ENCODE measurements around the gene DRICH1. TPM values are rescaled to one million over a fixed set of nuclear protein-coding genes. Genes with fewer than 3 reads are reported as not detected.
"Not testable (repeated sequence)": the region's sequence is repeated elsewhere in the genome, so short reads cannot be mapped to it uniquely, and the experiment has no call there.

Gene DRICH1
- total and polyA plus RNA-seq, 5 donors, result 0.09 to 0.37 TPM; not detected in 3

DNA sequence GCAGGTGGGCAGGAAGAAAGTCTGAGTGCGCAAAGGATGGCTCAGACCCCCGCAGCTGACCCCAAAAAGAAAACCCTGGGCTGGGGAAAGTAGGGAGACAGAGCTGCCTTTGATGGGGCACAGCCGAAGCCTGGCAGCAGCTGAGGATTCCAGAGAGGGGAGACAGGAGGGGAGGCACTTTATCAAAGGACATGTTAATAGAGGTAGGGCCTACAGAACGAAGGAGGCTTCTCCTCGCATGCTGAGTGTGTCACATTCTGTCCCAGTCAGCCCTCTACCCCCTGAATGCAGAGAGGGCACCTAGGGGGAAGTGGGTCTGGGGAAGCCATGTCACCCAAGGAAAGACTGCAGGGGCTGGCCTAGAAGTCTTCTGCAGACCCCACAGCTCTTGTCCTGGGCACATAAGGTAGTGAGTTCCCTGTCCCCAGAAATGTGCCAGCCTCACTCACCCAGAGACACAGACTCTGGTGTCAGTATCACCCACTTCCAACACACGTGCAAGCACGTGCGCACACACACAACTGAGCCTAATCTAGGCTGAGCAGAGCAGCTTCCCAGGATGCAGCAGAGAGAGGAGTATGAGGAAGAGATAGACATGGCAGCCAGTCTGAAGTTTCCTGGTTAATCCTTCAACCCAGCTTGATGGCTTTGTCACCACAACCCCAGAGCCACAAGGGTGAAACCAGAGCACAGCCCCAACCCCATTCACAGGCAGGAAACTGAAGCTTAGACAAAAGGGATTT, 40.4 kb upstream of the DRICH1 start:
- H3K4me3 ChIP-seq (ENCODE audit: low read length); H3K27me3 ChIP-seq (ENCODE audit: control insufficient read depth, insufficient read depth); H3K27ac ChIP-seq (ENCODE audit: low read length); H3K4me1 ChIP-seq (ENCODE audit: control insufficient read depth, insufficient read depth, low read length); ATAC-seq; DNase-seq; intact Hi-C loops (cut with DNase I); H3K9me3 ChIP-seq (ENCODE audit: control insufficient read depth, low read length): not testable (repeated sequence)
- WGBS, result 91% methylated on average over 8 of the region's 8 CpGs

DNA sequence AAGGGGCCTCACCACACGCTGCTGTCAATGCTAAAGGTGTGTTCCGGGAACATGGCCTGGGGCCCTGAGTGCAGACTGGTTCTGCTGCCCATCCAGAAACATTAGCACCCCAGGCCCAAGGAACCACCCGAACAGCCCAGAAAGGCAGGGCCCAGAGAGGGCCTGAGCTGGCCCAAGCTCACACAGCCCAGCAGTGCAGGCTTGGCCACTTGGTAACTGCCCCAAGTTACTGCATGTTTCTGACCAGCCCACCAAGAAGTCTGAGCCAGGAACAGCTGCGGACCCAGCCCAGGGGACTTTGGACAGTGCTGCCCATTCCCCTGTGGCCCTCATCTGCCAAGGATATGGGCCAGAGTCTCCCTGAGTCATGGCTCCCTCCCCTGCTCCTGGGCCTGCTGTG, 39.3 kb upstream of the DRICH1 start:
- 63% methylated on average over 2 of the region's 4 CpGs for WGBS
- H3K27me3 ChIP-seq (ENCODE audit: control insufficient read depth, insufficient read depth); H3K27ac ChIP-seq (ENCODE audit: low read length); H3K4me1 ChIP-seq (ENCODE audit: control insufficient read depth, insufficient read depth, low read length); H3K4me3 ChIP-seq (ENCODE audit: low read length); DNase-seq; H3K9me3 ChIP-seq (ENCODE audit: control insufficient read depth, low read length); intact Hi-C loops (cut with DNase I): not testable (repeated sequence)
- peak; percentile 32 to 45 for ATAC-seq

DNA sequence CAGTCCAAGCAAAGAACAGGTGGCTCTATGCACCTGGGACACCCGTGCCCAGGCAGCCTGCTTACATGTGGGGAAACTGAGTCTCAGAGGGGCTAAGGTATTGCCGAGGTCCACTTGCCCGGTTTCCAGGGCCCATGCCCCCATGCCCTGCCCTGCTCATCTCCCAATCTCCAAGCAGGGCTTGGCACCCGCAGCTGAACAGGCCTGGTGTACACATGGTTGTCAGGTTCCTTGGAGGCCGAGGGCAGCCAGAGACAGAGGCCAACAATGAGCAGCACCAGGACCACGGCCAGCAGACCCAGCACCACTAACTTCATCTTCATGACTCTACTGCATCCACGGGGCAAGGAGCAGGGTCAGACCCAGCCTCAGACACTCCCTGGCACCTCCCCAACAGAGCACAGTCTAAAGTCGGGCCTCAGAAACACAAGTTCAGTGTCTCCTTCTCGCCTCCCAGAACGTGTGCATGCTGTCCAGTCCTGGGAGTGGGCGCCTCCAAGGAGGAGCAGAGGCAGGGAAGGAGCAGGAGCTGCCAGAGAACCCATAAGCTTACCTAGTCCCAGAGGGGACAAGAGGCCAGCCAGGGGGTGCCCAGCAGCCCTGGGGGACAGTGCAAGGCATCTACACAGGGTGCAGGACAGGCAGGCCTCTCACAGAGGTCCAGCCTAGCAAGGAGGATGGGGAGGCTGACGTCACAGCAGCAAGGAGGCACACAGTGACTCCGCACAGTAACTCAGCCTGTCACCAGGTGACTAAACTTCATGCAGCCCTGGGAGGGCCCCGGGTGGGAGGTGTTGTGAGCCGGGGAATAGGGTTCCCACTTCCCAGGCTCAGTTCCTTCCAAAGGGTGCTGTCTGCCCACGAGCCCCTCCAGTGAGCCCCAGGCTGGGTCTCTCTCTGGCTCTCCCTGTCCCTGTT, 38.5 kb upstream of the DRICH1 start:
- ATAC-seq (peak in 1 of 2 donors; percentile 20), DNase-seq (no peak)
- intact Hi-C loops (cut with DNase I), result no loop called here
- Histone ChIP-seq H3K4me3 (ENCODE audit: low read length) (no peak overlapping the region), H3K27me3 (ENCODE audit: control insufficient read depth, insufficient read depth) (no peaks in the 10 kb centered on the region), H3K27ac (ENCODE audit: low read length) (no peak overlapping the region), H3K4me1 (ENCODE audit: control insufficient read depth, insufficient read depth, low read length) (no peaks in the 10 kb centered on the region), H3K9me3 (ENCODE audit: control insufficient read depth, low read length) (no peaks in the 10 kb centered on the region)
- 88% methylated on average over 16 of the region's 16 CpGs for WGBS

DNA sequence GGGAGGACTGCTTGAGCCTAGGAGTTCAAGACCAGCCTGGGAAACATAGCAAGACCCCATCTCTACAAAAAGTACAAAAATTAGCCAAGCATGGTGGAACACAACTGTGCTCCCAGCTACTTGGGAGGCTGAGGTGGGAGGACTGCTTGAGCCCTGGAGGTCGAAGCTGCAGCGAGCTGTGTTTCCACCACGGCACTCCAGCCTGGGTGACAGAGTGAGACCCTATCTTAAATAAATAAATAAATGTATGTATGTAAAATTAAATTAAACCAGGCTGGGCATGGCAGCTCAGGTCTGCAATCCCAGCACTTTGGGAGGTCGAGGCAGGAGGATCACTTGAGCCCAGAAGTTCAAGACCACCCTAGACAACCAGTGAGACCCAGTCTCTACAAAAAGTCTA, 28.3 kb upstream of the DRICH1 start:
- H3K27me3 ChIP-seq (ENCODE audit: control insufficient read depth, insufficient read depth); H3K9me3 ChIP-seq (ENCODE audit: control insufficient read depth, low read length); ATAC-seq; H3K4me3 ChIP-seq (ENCODE audit: low read length); H3K27ac ChIP-seq (ENCODE audit: low read length); H3K4me1 ChIP-seq (ENCODE audit: control insufficient read depth, insufficient read depth, low read length); intact Hi-C loops (cut with DNase I); DNase-seq: not testable (repeated sequence)
- 97% methylated on average over 4 of the region's 4 CpGs for WGBS

DNA sequence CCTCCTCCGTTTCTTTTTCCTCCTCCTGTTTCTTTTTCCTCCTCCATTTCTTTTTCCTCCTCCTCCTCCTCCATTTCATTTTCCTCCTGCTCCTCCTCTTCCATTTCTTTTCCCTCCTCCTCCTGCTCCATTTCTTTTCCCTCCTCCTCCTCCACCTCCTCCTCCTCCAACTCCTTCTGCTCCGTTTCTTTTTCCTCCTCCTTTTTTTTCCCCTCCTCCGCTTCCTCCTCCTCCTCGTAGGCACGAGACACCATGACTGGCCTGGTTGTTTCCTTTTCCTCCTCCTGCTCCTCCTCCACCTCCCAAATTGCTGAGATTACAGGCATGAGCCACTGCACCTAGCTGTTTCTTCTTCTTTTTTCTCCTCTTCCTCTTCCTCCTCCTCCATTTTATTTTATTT, 25.6 kb upstream of the DRICH1 start:
- Histone ChIP-seq H3K9me3 (ENCODE audit: control insufficient read depth, low read length) (no peaks in the 10 kb centered on the region), H3K4me1 (ENCODE audit: control insufficient read depth, insufficient read depth, low read length) (no peaks in the 10 kb centered on the region), H3K27me3 (ENCODE audit: control insufficient read depth, insufficient read depth) (no peaks in the 10 kb centered on the region), H3K4me3 (ENCODE audit: low read length) (no peak overlapping the region), H3K27ac (ENCODE audit: low read length) (no peak overlapping the region)
- ATAC-seq (no peak), DNase-seq (no peak)
- intact Hi-C loops (cut with DNase I), result no loop called here
- 66% methylated on average over 5 of the region's 5 CpGs for WGBS

DNA sequence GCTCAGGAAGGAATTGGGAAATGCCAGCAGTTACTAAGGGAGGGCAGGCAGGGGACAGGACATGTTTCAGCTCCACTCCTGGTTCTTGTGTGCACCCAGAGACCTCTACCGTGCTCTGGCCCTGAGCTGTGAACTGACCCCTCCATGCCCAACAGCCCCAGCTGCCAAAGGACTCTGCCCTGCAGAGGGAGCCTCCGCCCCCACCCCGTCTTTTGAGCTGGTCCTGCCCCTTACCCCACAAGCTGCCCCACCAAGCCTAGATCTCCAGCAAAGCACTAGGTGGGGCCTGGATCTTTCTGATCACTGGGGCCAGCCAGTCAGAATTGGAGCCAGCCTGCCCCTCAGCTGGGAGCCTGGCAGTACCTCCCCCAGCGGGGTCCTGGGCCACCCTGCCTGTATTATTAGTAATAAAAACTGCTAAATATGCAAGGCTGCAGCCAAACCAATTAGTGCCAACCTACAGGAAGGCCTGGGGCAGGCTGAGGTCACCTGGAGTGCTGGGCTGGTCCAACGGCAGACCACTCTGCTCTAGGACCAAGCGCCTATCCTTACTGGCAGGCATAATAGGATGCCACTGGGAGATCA, 23.9 kb upstream of the DRICH1 start:
- H3K27ac ChIP-seq (ENCODE audit: low read length), result no peak overlapping the region
- H3K27me3 ChIP-seq (ENCODE audit: control insufficient read depth, insufficient read depth), result no peaks in the 10 kb centered on the region
- intact Hi-C loops (cut with DNase I), result no loop called here
- ATAC-seq (peak in 1 of 2 donors; percentile 41), DNase-seq (no peak)
- H3K4me1 ChIP-seq (ENCODE audit: control insufficient read depth, insufficient read depth, low read length), result no peaks in the 10 kb centered on the region
- H3K9me3 ChIP-seq (ENCODE audit: control insufficient read depth, low read length), result no peaks in the 10 kb centered on the region
- 89% methylated on average over 6 of the region's 6 CpGs for WGBS
- H3K4me3 ChIP-seq (ENCODE audit: low read length), result no peak overlapping the region

DNA sequence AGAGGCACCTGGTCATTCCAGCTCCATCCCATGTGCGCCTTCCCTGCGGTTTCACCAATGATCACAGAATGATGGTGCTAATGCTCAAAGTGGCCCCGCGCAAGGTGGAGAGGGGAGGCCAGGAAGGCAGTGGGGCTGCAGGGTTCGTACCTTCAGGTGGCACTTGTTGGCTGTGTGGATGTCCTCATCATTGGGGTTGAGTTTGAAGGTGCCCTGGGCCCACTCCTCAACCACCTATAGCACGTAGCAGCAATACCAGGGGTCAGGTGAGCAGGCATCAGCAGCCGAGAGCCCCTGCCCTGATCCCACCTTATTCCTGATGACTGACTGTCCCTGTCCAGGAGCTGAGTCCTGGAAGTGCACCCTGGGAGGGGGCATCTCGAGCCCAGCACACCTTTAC, 20.6 kb upstream of the DRICH1 start:
- Histone ChIP-seq H3K4me3 (ENCODE audit: low read length) (no peak overlapping the region), H3K4me1 (ENCODE audit: control insufficient read depth, insufficient read depth, low read length) (no peaks in the 10 kb centered on the region), H3K9me3 (ENCODE audit: control insufficient read depth, low read length) (no peaks in the 10 kb centered on the region), H3K27ac (ENCODE audit: low read length) (no peak overlapping the region), H3K27me3 (ENCODE audit: control insufficient read depth, insufficient read depth) (no peaks in the 10 kb centered on the region)
- intact Hi-C loops (cut with DNase I), result no loop called here
- no peak for ATAC-seq
- DNase-seq, result no peak
- 96% methylated on average over 8 of the region's 8 CpGs for WGBS

DNA sequence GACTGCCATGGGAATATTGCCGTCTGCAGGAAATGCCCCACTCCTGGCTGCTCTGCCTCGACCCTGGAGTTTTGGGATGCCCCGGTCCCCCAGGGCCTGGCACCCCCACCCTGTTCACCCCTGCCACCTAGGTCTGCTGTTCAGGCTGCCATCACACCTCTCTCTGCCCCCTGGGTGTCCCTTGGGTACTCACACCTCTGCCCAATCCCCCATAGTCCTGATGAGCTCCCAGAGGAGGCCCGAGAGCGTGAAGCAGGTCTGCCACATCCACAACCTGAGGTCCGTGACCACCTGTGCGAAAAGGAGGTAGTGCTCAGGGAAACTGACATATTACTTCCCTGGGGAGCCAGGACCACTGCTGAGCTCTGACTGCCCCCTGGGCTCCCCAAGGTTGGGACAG, 20.2 kb upstream of the DRICH1 start:
- no peaks in the 10 kb centered on the region for H3K4me1 ChIP-seq (ENCODE audit: control insufficient read depth, insufficient read depth, low read length)
- no peaks in the 10 kb centered on the region for H3K27me3 ChIP-seq (ENCODE audit: control insufficient read depth, insufficient read depth)
- H3K27ac ChIP-seq (ENCODE audit: low read length), result no peak overlapping the region
- 94% methylated on average over 7 of the region's 7 CpGs for WGBS
- H3K9me3 ChIP-seq (ENCODE audit: control insufficient read depth, low read length), result no peaks in the 10 kb centered on the region
- no peak for DNase-seq
- intact Hi-C loops (cut with DNase I), result no loop called here
- ATAC-seq, result no peak
- H3K4me3 ChIP-seq (ENCODE audit: low read length), result no peak overlapping the region

DNA sequence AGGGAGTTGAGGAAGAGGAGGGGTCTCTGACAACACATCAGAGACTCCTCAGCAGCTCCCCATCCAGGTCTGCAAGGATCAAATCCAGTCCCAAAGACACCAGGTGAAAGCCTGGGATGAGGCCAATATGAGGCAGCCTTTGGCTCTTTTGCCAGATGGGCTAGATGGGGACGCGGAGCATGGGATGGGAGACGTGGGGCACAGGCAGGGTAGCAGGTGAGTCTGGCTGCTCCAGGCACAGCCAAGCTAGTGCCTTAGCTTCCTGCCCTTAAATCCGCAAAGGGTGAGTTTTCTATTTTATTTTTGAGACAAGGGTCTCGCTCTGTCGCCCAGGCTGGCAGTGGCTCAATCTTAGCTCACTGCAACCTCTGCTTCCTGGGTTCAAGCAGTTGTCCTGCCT, 19.6 kb upstream of the DRICH1 start:
- Histone ChIP-seq H3K27me3 (ENCODE audit: control insufficient read depth, insufficient read depth) (no peaks in the 10 kb centered on the region), H3K27ac (ENCODE audit: low read length) (no peak overlapping the region), H3K4me3 (ENCODE audit: low read length) (no peak overlapping the region), H3K4me1 (ENCODE audit: control insufficient read depth, insufficient read depth, low read length) (no peaks in the 10 kb centered on the region), H3K9me3 (ENCODE audit: control insufficient read depth, low read length) (no peaks in the 10 kb centered on the region)
- WGBS, result 98% methylated on average over 6 of the region's 6 CpGs
- intact Hi-C loops (cut with DNase I), result no loop called here
- DNase-seq (no peak), ATAC-seq (no peak)

DNA sequence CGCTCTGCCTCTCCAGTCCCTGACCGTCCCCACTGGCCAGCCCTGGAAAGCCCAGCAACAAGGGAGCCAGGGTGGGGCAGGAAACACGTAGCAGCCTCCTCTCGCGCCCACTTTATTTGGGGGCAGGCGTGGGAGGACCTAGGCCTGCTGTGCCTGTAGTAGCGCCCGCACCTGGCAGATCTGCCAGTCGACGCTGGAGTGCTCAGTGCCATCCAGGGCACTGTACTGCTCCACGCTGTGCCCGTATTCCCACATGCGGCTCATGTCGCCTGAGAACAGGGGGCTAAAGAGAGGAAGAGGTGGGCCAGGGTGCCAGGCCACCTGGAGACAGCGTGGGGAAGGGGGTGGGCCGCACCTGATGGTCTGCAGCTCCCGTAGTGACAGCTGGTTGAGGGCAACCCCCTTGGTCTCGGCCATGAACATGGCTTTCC, 17.0 kb upstream of the DRICH1 start:
- DNase-seq (no peak), ATAC-seq (peak in 1 of 2 donors; percentile 9)
- Histone ChIP-seq H3K4me3 (ENCODE audit: low read length) (no peak overlapping the region), H3K27ac (ENCODE audit: low read length) (no peak overlapping the region), H3K9me3 (ENCODE audit: control insufficient read depth, low read length) (no peaks in the 10 kb centered on the region), H3K4me1 (ENCODE audit: control insufficient read depth, insufficient read depth, low read length) (no peaks in the 10 kb centered on the region), H3K27me3 (ENCODE audit: control insufficient read depth, insufficient read depth) (no peaks in the 10 kb centered on the region)
- intact Hi-C loops (cut with DNase I), result no loop called here
- WGBS, result 93% methylated on average over 18 of the region's 18 CpGs

DNA sequence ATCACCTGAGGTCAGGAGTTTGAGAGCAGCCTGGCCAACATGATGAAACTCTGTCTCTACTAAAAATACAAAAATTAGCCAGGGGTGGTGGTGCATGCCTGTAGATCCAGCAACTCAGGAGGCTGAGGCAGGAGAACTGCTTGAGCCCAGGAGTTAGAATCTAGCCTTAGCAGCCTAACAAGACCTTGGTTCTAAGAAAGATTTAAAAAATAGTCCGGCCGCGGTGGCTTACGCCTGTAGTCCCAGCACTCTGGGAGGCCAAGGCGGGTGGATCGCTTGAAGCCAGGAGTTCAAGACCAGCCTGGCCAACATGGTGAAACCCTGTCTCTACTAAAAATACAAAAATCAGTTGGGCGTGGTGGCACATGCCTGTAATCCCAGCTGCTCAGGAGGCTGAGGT, 14.4 kb upstream of the DRICH1 start:
- H3K27me3 ChIP-seq (ENCODE audit: control insufficient read depth, insufficient read depth); H3K9me3 ChIP-seq (ENCODE audit: control insufficient read depth, low read length); H3K27ac ChIP-seq (ENCODE audit: low read length); ATAC-seq; H3K4me1 ChIP-seq (ENCODE audit: control insufficient read depth, insufficient read depth, low read length); H3K4me3 ChIP-seq (ENCODE audit: low read length); DNase-seq; intact Hi-C loops (cut with DNase I): not testable (repeated sequence)
- 93% methylated on average over 7 of the region's 7 CpGs for WGBS

All from right cardiac atrium (tissue), 5 donors.